Fibroblast of pulmonary artery (primary cell): Measurements from ENCODE around the gene BCO1.
"Not testable (repeated sequence)": the region's sequence is repeated elsewhere in the genome, so short reads cannot be mapped to it uniquely, and the experiment has no call there.

ENCODE experiments used
- DNase-seq: peaks from one replicate; pipeline ENCODE4 v3.0.0-alpha.2; 2010; ENCODE audit warnings: low read depth
- H3K4me3 ChIP-seq: replicated peaks from 2 replicates; pipeline ENCODE4 v1.5.1; 2011; ENCODE audit warnings: low read depth, mild to moderate bottlenecking, control low read depth, low read length, moderate library complexity
- CTCF ChIP-seq: IDR thresholded peaks from 2 replicates; pipeline ENCODE4 v1.5.1; 2011; ENCODE audit warnings: mild to moderate bottlenecking, control low read depth, low read length, inconsistent platforms; ENCODE audit errors: missing control alignments

The BCO1 gene

GRCh38 chr16:81216706-81217105 lies 21.8 kb upstream of the BCO1 start:
- no peak overlapping the region for H3K4me3 ChIP-seq
- DNase-seq = no peak

DNA sequence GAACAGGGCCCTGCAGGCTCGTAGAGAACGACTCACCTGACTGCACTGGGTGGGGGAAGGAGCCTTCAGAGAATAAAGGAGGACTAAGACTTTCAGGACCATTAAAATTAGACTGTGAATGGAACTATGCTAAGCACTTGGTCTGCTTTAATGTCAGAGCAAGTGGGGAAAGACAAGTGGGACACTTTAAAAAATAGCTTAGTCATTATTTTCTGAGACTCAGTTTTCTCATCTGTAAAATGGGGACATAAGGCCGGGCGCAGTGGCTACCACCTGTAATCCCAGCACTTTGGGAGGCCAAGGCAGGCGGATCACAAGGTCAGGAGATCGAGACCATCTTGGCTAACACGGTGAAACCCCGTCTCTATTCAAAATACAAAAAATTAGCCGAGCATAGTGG lies 19.3 kb upstream of the BCO1 start:
- no peak overlapping the region for H3K4me3 ChIP-seq
- no peak for DNase-seq
- no peak for TF ChIP-seq CTCF

More at GRCh38 chr16:81216706-81217105, 21.8 kb upstream of the BCO1 start:
- TF ChIP-seq CTCF = no peak

- TF ChIP-seq CTCF = no peak
- DNase-seq = no peak
- H3K4me3 ChIP-seq = no peak overlapping the region
Observed at GRCh38 chr16:81220349-81220748, 18.1 kb upstream of the BCO1 start.

GRCh38 chr16:81221731-81222130 lies 16.8 kb upstream of the BCO1 start:
- no peak for DNase-seq
- no peak for TF ChIP-seq CTCF
- H3K4me3 ChIP-seq = no peak overlapping the region

- DNase-seq = no peak
- H3K4me3 ChIP-seq = no peak overlapping the region
- TF ChIP-seq CTCF = no peak
Observed at GRCh38 chr16:81224824-81225223, 13.7 kb upstream of the BCO1 start.

DNA sequence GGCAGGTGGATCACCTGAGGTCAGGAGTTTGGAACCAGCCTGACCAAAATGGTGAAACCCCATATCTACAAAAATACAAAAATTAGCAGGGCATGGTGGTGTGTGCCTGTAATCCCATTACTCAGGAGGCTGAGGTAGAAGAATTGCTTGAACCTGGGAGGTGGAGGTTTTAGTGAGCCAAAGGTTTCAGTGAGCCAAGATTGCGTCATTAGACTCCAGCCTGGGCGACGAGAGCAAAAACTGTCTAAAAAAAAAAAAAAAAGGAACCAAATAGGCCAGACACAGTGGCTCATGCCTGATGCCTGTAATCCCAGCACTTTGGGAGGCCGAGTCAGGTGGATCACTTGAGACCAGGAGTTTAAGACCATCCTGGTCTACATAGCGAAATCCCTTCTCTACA lies 12.8 kb upstream of the BCO1 start:
- not testable (repeated sequence) for DNase-seq, H3K4me3 ChIP-seq

GRCh38 chr16:81227785-81228184 lies 10.7 kb upstream of the BCO1 start:
- no peak for TF ChIP-seq CTCF
- no peak for DNase-seq
- H3K4me3 ChIP-seq = no peak overlapping the region

DNA sequence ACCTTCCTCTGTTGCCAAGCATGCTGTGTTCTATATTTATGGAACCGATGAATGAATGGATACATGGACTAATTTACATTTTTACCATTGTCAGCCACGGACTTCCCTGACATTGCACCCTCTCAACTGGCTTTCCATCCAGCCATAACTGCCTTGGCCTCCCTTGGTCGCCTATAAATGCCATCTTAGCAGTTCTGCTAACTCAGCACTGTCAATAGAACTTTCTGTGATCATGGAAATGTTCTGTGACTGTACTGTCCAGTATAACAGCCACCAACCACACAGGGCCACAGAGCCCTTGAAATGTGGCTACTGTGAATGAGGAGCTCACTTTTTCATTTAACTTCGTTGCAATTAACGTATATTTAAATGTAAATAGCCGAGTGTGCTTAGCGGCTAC lies 8.7 kb upstream of the BCO1 start:
- no peak for DNase-seq
- TF ChIP-seq CTCF = no peak
- H3K4me3 ChIP-seq = no peak overlapping the region
